Measurements from ENCODE around the gene NRP1. TPM values are rescaled to one million over a fixed set of nuclear protein-coding genes. Genes with fewer than 3 reads are reported as not detected.
"Not testable (repeated sequence)": the region's sequence is repeated elsewhere in the genome, so short reads cannot be mapped to it uniquely, and the experiment has no call there.

Gene NRP1
- total RNA-seq, 4 donors from 2014 or later: 47.1 to 286 (median 111) TPM

GRCh38 chr10:33145451-33146188 is 188.8 kb downstream of the NRP1 start:
- TF ChIP-seq, protein P1, sequence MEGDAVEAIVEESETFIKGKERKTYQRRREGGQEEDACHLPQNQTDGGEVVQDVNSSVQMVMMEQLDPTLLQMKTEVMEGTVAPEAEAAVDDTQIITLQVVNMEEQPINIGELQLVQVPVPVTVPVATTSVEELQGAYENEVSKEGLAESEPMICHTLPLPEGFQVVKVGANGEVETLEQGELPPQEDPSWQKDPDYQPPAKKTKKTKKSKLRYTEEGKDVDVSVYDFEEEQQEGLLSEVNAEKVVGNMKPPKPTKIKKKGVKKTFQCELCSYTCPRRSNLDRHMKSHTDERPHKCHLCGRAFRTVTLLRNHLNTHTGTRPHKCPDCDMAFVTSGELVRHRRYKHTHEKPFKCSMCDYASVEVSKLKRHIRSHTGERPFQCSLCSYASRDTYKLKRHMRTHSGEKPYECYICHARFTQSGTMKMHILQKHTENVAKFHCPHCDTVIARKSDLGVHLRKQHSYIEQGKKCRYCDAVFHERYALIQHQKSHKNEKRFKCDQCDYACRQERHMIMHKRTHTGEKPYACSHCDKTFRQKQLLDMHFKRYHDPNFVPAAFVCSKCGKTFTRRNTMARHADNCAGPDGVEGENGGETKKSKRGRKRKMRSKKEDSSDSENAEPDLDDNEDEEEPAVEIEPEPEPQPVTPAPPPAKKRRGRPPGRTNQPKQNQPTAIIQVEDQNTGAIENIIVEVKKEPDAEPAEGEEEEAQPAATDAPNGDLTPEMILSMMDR (IDR thresholded peaks at IDR 0.05): no peak
- TF ChIP-seq POLR2A (IDR thresholded peaks at IDR 0.05): no peak
- no peaks in the 10 kb centered on the region for H3K27me3 ChIP-seq
- no peaks in the 10 kb centered on the region for H3K36me3 ChIP-seq
- no peak overlapping the region for H3K4me3 ChIP-seq
- no peak overlapping the region for H3K27ac ChIP-seq
- no peaks in the 10 kb centered on the region for H3K9me3 ChIP-seq
- DNase-seq: no peak
- intact Hi-C loops (cut with DNase I; ENCODE audit: low total_unique reads): no loop called here
- no peaks in the 10 kb centered on the region for H3K4me1 ChIP-seq

GRCh38 chr10:33143160-33143728 is 191.2 kb downstream of the NRP1 start:
- Histone ChIP-seq H3K9me3 (no peaks in the 10 kb centered on the region), H3K27me3 (no peaks in the 10 kb centered on the region), H3K36me3 (no peaks in the 10 kb centered on the region), H3K4me3 (no peak overlapping the region), H3K27ac (peak overlapping the region in 1 of 2 donors; percentile 17), H3K4me1 (no peaks in the 10 kb centered on the region)
- intact Hi-C loops (cut with DNase I; ENCODE audit: low total_unique reads): no loop called here
- no peak for TF ChIP-seq POLR2A (IDR thresholded peaks at IDR 0.05)
- TF ChIP-seq, protein P1 (IDR thresholded peaks at IDR 0.05): no peak
- no peak for DNase-seq

DNA sequence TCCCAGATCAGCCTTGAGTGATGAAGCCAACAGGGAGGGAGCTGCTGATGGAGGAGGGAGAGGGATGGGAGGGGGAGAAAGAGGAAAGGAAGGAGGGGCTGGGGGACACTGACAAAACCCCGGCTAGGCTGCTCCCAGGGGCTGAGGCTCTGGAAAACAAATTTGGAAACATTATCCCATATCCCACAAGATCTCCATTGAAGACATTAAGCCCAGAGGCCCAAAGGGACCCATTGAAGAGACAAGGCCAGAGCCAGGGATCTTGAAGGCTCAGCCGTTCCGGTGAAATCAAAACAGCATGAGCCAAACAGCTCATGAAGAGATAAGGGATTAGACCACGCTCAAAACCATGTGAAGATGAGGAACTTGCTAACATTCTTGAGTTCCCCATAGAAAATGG is 192.2 kb downstream of the NRP1 start:
- H3K27me3 ChIP-seq: no peaks in the 10 kb centered on the region
- no peaks in the 10 kb centered on the region for H3K36me3 ChIP-seq
- H3K27ac ChIP-seq: no peak overlapping the region
- no peak overlapping the region for H3K4me3 ChIP-seq
- H3K4me1 ChIP-seq: no peaks in the 10 kb centered on the region
- TF ChIP-seq, protein P1 (IDR thresholded peaks at IDR 0.05): no peak
- no peak for TF ChIP-seq POLR2A (IDR thresholded peaks at IDR 0.05)
- intact Hi-C loops (cut with DNase I; ENCODE audit: low total_unique reads): no loop called here
- DNase-seq: no peak
- H3K9me3 ChIP-seq: no peaks in the 10 kb centered on the region

DNA sequence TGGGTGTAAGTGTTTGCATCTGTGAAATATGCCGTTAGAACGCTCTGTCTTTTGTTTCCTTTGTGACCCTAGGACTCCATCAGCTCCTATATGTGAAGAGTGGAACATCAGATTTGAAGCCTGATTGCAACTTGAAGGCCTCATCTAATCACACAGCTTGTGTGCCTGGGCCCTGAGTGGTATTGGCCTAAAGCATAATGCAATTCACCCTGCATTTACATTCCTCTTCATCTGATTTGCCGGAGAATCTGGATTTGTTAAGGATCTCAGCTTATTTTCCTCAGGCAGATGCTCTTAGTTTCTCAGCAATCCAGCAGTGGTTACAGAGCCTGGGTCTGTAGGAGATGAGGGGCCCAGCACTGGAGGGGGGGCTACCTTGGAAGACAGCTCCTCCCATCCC is 193.2 kb downstream of the NRP1 start:
- TF ChIP-seq, protein P1 (IDR thresholded peaks at IDR 0.05): no peak
- no peak for TF ChIP-seq POLR2A (IDR thresholded peaks at IDR 0.05)
- H3K36me3 ChIP-seq: no peaks in the 10 kb centered on the region

DNA sequence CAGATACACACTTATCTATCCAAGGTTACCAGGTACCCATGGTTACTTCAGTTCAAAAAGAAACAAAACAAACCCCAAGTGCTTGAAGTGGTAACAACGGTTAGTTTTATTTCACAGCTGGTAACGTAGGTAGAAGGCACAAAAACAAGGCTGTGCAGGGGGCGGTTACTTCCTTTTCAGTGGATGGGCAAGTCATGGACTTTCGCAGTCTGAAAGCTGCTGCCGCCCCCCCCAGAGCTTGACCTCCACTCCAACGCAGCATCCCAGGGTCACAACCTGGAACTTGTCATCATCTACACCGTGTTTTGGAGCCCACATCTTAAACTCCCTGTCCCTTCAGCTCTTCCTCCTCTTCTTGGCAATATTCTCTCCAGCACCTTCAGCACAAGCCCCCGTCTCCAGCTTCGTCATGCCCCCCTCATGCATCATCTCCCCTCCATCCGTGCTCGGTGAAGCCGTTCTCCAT is 195.3 kb downstream of the NRP1 start:
- intact Hi-C loops (cut with DNase I; ENCODE audit: low total_unique reads): no loop called here
- Histone ChIP-seq H3K9me3 (no peaks in the 10 kb centered on the region), H3K27me3 (no peaks in the 10 kb centered on the region), H3K4me1 (no peaks in the 10 kb centered on the region), H3K4me3 (no peak overlapping the region), H3K27ac (no peak overlapping the region), H3K36me3 (no peaks in the 10 kb centered on the region)
- TF ChIP-seq, protein P1 (IDR thresholded peaks at IDR 0.05): no peak
- no peak for TF ChIP-seq POLR2A (IDR thresholded peaks at IDR 0.05)
- DNase-seq: no peak

More for the DNA sequence above, 193.2 kb downstream of the NRP1 start:
- H3K27ac ChIP-seq: no peak overlapping the region
- H3K4me3 ChIP-seq: no peak overlapping the region
- H3K9me3 ChIP-seq: no peaks in the 10 kb centered on the region
- DNase-seq: no peak
- H3K27me3 ChIP-seq: no peaks in the 10 kb centered on the region
- intact Hi-C loops (cut with DNase I; ENCODE audit: low total_unique reads): no loop called here
- H3K4me1 ChIP-seq: no peaks in the 10 kb centered on the region

GRCh38 chr10:33138686-33139085 is 195.8 kb downstream of the NRP1 start:
- intact Hi-C loops (cut with DNase I; ENCODE audit: low total_unique reads); H3K4me1 ChIP-seq; H3K36me3 ChIP-seq; H3K9me3 ChIP-seq; DNase-seq; H3K4me3 ChIP-seq; H3K27ac ChIP-seq; H3K27me3 ChIP-seq: not testable (repeated sequence)
